ENCODE data around the gene TOMM34. TPM values are rescaled to one million over a fixed set of nuclear protein-coding genes. Genes with fewer than 3 reads are reported as not detected.

Gene TOMM34
- total and polyA plus RNA-seq, 2 of the 13 experiments (the other 11 are each of a cell fraction or from before 2014, with no cell fraction given), result 36.2 to 52.0 TPM

DNA sequence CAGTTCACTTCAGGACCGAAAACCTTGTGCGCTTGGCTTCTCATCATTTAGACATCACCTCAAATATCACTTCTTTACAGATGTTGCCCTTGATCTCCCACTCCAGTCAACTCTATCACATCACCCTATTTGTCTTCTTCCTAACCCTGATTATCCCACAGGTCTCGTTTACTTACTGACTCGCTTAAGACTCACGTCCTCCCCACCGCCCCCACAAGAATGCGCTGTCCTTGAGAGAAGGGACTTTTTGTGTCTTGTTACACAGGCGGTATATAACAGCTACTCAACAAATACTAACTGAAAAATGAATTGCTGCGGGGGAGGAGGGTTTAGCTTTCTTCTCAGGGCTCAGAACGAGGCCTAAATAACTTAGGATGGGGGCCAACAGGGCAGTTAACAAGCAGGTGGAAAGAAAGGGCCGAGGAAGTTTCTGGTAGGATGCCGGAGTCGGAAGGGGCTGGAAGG, 527 bp downstream of the TOMM34 start (continued):
- TF ChIP-seq, protein P1, sequence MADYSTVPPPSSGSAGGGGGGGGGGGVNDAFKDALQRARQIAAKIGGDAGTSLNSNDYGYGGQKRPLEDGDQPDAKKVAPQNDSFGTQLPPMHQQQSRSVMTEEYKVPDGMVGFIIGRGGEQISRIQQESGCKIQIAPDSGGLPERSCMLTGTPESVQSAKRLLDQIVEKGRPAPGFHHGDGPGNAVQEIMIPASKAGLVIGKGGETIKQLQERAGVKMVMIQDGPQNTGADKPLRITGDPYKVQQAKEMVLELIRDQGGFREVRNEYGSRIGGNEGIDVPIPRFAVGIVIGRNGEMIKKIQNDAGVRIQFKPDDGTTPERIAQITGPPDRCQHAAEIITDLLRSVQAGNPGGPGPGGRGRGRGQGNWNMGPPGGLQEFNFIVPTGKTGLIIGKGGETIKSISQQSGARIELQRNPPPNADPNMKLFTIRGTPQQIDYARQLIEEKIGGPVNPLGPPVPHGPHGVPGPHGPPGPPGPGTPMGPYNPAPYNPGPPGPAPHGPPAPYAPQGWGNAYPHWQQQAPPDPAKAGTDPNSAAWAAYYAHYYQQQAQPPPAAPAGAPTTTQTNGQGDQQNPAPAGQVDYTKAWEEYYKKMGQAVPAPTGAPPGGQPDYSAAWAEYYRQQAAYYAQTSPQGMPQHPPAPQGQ (CRISPR knock-in tag; IDR thresholded peaks at IDR 0.05; ENCODE audit: borderline replicate concordance), result 0 out of 2 replicates have a peak, but pooled peaks have one; percentile 82
- TF ChIP-seq ZFP1 (CRISPR knock-in tag; IDR thresholded peaks at IDR 0.05) (peak; percentile 28; the same call in 1 of the 2 replicates), SRF (IDR thresholded peaks at IDR 0.05; ENCODE audit: low read depth, low read length) (no peak), ZFP82 (CRISPR knock-in tag; IDR thresholded peaks at IDR 0.05; ENCODE audit: borderline replicate concordance) (0 out of 2 replicates have a peak, but pooled peaks have one; percentile 3), SRY (CRISPR knock-in tag; IDR thresholded peaks at IDR 0.05) (no peak), XRCC5 (optimal IDR thresholded peaks at IDR 0.05; ENCODE audit: low read length) (peak; percentile 50), ZSCAN25 (CRISPR knock-in tag; IDR thresholded peaks at IDR 0.05) (0 out of 2 replicates have a peak, but pooled peaks have one; percentile 2), ZNF510 (CRISPR knock-in tag; IDR thresholded peaks at IDR 0.05; ENCODE audit: low read depth) (no peak), SOX5 (CRISPR knock-in tag; IDR thresholded peaks at IDR 0.05; ENCODE audit: borderline replicate concordance) (0 out of 2 replicates have a peak, but pooled peaks have one; percentile 13), TP53 (CRISPR knock-in tag; conservative IDR thresholded peaks at IDR 0.05) (0 out of 2 replicates have a peak, but pooled peaks have one; percentile 22), EP300 (IDR thresholded peaks at IDR 0.05; ENCODE audit: low read depth in 2 of 2, low read length in 2 of 2) (peak in 1 of 2 experiments; percentile 16; a peak in 1 of 4 replicates), EP300 (CRISPR knock-in tag; IDR thresholded peaks at IDR 0.05; ENCODE audit: borderline replicate concordance) (peak; percentile 63; the same call in 1 of the 2 replicates), NFKBIZ (CRISPR knock-in tag; IDR thresholded peaks at IDR 0.05) (peak; percentile 2; the same call in 1 of the 2 replicates), SMAD3 (CRISPR knock-in tag; IDR thresholded peaks at IDR 0.05) (0 out of 2 replicates have a peak, but pooled peaks have one; percentile 2), KDM5A (IDR thresholded peaks at IDR 0.05; ENCODE audit: borderline replicate concordance, low read length) (peak; percentile 56; the same call in 1 of the 2 replicates), ZNF274 (CRISPR knock-in tag; IDR thresholded peaks at IDR 0.05) (no peak), NR2F1 (CRISPR knock-in tag; IDR thresholded peaks at IDR 0.05) (0 out of 4 replicates have a peak, but pooled peaks of 1 of the 2 experiments have one; percentile 25), HCFC1 (IDR thresholded peaks at IDR 0.05; ENCODE audit: low read depth, low read length) (no peak), SAP130 (CRISPR knock-in tag; IDR thresholded peaks at IDR 0.05; ENCODE audit: low read depth) (no peak; the same call in 1 of the 2 replicates), FOXA1 (IDR thresholded peaks at IDR 0.05) (no peak), FOXA1 (CRISPR knock-in tag; IDR thresholded peaks at IDR 0.05) (peak; percentile 70), DPF2 (CRISPR knock-in tag; IDR thresholded peaks at IDR 0.05; ENCODE audit: borderline replicate concordance, low read depth) (peak; percentile 35; the same call in 1 of the 2 replicates)
- TF ChIP-seq, protein P2, sequence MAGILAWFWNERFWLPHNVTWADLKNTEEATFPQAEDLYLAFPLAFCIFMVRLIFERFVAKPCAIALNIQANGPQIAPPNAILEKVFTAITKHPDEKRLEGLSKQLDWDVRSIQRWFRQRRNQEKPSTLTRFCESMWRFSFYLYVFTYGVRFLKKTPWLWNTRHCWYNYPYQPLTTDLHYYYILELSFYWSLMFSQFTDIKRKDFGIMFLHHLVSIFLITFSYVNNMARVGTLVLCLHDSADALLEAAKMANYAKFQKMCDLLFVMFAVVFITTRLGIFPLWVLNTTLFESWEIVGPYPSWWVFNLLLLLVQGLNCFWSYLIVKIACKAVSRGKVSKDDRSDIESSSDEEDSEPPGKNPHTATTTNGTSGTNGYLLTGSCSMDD (CRISPR knock-in tag; IDR thresholded peaks at IDR 0.05), result 0 out of 2 replicates have a peak, but pooled peaks have one; percentile 10
- TF ChIP-seq, protein P3, sequence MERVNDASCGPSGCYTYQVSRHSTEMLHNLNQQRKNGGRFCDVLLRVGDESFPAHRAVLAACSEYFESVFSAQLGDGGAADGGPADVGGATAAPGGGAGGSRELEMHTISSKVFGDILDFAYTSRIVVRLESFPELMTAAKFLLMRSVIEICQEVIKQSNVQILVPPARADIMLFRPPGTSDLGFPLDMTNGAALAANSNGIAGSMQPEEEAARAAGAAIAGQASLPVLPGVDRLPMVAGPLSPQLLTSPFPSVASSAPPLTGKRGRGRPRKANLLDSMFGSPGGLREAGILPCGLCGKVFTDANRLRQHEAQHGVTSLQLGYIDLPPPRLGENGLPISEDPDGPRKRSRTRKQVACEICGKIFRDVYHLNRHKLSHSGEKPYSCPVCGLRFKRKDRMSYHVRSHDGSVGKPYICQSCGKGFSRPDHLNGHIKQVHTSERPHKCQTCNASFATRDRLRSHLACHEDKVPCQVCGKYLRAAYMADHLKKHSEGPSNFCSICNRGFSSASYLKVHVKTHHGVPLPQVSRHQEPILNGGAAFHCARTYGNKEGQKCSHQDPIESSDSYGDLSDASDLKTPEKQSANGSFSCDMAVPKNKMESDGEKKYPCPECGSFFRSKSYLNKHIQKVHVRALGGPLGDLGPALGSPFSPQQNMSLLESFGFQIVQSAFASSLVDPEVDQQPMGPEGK (CRISPR knock-in tag; IDR thresholded peaks at IDR 0.05), result peak; percentile 75
- TF ChIP-seq, protein P4, sequence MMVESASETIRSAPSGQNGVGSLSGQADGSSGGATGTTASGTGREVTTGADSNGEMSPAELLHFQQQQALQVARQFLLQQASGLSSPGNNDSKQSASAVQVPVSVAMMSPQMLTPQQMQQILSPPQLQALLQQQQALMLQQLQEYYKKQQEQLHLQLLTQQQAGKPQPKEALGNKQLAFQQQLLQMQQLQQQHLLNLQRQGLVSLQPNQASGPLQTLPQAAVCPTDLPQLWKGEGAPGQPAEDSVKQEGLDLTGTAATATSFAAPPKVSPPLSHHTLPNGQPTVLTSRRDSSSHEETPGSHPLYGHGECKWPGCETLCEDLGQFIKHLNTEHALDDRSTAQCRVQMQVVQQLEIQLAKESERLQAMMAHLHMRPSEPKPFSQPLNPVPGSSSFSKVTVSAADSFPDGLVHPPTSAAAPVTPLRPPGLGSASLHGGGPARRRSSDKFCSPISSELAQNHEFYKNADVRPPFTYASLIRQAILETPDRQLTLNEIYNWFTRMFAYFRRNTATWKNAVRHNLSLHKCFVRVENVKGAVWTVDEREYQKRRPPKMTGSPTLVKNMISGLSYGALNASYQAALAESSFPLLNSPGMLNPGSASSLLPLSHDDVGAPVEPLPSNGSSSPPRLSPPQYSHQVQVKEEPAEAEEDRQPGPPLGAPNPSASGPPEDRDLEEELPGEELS (CRISPR knock-in tag; IDR thresholded peaks at IDR 0.05), result 0 out of 2 replicates have a peak, but pooled peaks have one; percentile 11
